NCI-H524 (cell line): ENCODE measurements around the gene DSCAML1.

ENCODE experiments used
- DNase-seq, 2 experiments: peaks; one replicate each; lab custom pipeline; 2025; lab: John Stamatoyannopoulos, UW

The DSCAML1 gene

DNA sequence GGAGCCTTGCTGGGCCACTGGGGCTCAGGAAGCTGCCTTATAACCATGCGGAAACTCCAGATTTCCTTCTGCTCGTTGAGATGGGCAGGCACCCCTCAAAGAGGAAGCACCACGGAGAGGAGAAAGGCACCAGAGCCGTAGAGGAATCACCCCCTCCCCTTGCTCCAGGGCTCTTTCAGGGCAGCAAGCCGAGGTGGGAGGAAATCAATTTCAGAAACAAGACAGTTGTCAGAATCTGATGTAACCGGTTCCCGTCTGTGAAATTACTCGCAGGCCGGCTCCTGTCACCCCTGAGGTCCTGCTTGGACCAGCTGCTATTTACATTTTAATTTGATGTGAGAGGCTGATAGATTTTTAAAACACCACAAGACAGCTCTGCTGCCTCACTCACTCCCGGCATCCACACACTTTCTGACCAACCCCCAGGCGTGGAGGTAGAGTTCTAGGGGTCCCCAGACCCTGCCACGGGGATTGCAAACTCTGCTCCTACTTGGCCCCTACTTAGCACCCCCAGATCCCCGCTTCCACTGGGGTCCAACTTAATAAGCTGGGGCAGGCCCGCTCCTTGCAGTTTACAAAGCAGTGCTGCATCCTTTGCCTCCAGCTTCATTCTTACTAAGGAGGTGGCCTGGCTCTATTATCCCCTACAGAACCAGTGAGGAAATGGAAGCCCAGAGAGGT, 306.9 kb downstream of the DSCAML1 start:
- DNase-seq, result no peak

DNA sequence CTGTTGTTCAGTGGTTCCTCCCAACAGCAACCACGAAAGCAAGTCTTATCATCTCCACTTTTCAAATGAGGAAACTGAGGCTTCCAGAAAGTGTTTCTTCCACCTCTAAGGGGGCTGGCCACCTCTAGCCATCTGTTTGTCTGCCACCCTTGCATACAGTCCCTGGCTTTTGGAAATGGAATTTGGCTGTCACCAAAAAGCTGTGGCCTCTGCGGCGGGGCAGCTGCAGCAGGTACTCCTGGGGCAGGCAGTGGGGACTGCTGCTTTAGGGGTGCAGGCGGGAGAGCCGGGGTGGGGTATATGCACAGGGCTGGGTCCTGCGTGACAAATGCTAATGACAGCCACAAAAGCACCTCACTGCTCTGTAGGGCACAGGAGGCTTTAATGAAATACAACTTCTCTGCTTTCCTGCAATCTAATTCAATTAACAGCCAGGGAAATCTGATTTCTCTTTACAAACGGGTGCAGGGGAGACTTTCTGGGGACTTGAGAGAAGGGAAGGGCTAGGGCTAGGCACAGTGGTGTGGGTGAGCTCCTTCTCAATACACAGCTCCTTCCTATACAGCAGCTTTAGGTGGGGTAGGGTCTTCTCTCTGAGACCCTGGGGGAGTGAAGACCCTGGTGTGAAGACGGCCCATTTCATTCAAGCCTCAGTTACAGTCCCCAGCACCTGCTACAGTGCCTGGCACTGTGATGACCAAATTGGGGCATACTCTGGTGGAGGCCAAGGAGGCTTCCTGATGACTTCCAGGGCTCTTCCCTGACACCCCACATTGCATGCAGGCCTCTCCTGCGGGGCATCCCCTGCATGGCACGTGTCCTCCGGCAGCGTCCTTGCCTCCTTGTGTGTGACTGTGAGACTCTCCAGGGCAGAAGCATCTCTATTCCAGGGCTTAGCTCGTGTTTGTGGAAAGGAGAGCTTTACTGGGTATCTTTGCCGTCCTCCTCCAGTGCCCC, 307.7 kb downstream of the DSCAML1 start:
- no peak for DNase-seq

- DNase-seq, result no peak
Observed at GRCh38 chr11:117486059-117486458, 311.0 kb downstream of the DSCAML1 start.

GRCh38 chr11:117484156-117484555, 312.9 kb downstream of the DSCAML1 start:
- no peak for DNase-seq

DNA sequence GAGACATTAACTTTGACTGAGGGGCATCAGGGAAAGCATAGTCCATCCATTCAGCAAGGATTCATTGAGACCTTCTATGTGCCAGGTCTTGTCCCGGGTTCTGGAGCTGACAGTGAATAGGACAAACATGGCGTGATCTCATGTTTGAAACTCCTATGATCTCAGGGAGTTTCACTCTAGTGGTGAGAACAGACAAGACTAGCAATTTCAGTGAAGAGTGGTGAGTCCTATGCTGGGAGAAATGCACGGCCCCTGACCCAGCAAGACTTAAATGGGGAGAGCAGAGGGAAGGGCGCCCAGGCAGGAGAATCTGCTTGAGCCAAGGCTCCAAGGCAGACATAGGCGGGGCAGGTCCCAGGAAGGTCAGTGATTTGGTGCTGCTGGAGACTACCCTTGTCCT, 313.6 kb downstream of the DSCAML1 start:
- no peak for DNase-seq

DNA sequence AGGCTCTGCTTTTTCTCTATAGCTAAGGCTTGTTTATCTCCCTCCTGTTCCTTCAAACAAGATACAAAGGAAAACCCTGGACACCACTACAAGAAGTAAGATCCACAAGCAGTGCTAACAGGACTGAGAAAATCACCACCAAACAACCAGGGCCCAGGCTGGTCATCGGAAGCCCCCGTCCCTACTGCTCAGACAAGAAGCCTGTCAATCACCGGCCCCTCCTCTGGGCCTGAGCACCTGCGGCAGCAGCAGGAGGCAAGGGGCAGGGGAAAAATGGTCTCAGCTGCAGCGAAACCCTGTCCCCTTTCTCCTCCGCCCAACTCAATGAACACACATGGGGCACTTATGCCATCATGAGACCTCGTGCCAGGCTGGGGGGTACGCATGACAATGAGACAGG, 314.1 kb downstream of the DSCAML1 start:
- no peak for DNase-seq

GRCh38 chr11:117481885-117482284, 315.1 kb downstream of the DSCAML1 start:
- no peak for DNase-seq

DNA sequence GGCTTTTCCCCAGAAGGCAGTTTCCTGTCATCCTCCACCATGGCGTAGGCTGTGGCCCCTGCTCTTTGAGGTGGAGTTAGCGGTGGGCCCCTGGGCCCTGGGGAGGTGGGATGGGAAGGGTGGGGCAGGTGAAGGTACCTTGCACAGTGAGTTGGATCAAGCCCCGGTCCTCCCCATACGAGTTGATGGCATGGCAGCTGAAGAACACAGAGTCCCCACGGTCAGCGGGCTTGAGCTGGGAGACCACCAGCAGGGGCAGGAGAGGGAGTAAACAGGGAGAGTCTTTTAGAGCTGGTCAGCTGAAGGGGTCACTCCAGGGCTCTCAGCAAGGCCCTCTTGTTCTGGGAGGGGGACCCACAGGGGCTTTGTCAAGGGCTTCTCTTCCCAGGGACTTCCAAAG, 316.0 kb downstream of the DSCAML1 start:
- no peak for DNase-seq

GRCh38 chr11:117480221-117480620, 316.8 kb downstream of the DSCAML1 start:
- DNase-seq, result no peak

DNA sequence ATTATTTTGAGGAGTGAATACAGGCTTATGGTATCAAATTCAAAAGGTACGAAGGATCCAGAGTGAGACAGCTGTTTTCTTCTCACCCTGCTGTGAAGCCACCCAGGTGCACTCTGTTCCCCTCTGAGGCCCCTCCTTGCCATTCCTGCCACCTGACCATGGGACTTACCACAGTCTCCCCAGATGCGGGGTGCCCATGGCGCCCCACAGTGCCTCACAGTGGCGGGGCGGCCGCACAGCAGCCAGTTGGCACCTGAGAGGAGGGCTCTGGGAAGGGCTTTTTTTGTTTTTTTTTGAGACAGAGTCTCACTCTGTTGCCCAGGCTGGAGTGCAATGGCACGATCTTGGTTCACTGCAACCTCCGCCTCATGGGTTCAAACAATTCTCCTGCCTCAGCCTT, 317.6 kb downstream of the DSCAML1 start:
- no peak for DNase-seq

GRCh38 chr11:117478926-117479325, 318.1 kb downstream of the DSCAML1 start:
- DNase-seq, result peak in 1 of 2 experiments; percentile 18

GRCh38 chr11:117478126-117478860, 318.7 kb downstream of the DSCAML1 start:
- no peak for DNase-seq

GRCh38 chr11:117477721-117478120, 319.3 kb downstream of the DSCAML1 start:
- DNase-seq, result no peak

GRCh38 chr11:117476531-117477142, 320.4 kb downstream of the DSCAML1 start:
- no peak for DNase-seq

GRCh38 chr11:117475716-117476530, 321.1 kb downstream of the DSCAML1 start:
- no peak for DNase-seq

DNA sequence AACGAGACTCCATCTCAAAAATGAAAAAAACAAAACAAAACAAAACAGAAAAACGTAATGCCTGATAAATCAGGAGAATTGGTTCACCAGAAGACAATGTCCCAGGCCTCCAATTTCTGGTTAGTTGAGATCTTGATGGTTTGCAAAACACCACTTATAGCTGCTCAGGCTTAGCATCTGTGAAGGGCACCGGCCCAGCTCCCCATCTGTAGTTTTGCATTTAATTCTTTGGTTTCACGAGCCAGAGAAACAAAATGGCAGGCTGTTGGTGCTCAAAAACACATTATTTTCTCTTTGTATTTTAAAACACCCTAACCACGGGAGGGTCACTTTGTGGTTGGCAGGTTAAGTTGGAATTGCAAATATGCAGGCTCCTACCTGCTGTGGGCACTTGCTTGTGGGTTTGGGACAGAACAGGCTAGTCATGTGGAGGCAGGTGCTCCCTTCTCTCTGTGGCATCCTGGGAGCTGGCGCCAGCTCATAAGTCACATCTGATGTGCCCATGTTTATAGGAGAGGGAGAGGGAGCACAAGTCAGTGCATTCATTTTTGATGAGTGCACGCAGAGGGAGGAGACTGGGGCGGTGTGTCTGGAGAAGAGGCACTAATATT, 323.4 kb downstream of the DSCAML1 start:
- DNase-seq, result no peak

DNA sequence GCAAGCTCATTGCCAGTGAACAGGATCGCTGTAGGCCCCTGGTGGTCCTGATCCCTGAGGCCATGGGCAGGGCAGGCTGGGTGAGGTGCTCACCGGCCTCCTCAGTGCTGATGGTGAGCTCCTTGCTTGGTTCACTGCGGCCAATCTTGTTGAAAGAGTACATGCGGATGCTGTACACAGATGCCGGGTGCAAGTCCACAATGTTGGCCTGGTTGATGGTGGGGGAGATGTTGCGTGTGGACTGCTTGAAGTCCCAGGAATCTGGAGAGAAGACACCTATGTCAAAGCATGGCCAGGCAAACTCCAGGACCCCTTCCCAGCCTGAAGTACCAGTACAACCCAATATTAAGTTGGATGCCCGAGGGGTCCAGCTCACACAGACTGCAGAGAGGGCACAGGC, 325.2 kb downstream of the DSCAML1 start:
- DNase-seq, result no peak

DNA sequence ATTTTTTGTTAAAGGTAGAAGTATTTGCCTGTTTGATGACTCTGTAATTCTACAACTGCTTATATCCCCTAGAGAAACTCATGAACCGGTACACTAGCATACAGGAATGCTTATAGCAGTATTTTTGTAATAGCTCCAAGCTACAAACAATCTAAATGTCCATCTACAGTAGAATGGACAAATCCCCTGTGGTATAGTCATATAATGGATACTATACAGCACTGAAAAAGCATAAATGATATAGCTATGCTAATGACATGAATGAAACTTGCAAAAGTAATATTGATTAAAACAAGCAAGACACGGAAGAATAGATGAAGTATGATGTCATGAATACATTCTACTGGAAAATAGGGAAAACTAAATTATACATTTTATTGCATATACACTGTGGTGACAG, 326.4 kb downstream of the DSCAML1 start:
- DNase-seq, result no peak

GRCh38 chr11:117468888-117469287, 328.1 kb downstream of the DSCAML1 start:
- no peak for DNase-seq

GRCh38 chr11:117467770-117468169, 329.2 kb downstream of the DSCAML1 start:
- no peak for DNase-seq

- no peak for DNase-seq
Observed at GRCh38 chr11:117466966-117467365, 330.1 kb downstream of the DSCAML1 start.
